Measurements from ENCODE around the gene LRRC59. TPM values are rescaled to one million over a fixed set of nuclear protein-coding genes. Genes with fewer than 3 reads are reported as not detected.

LRRC59 gene
- total RNA-seq, 3 donors from 2014 or later, result 153 to 174 (median 159) TPM

DNA sequence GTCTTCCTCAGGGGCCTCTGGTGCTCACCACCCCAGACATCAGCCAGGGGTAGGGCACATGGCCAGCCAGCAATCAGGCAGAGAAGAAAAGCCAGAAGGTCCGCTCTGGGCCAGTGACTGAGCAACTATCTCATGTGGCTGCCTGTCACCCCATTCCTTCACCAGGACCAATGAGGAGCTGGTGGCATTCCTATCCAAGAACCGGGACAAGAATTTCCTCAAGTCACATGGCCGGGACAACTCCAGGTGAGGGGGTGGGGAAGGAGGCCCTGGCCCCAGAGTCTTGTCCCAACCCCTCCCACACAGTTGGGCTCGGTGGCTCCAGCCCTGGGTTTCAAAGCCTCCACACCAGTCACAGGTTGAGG, 42.0 kb downstream of the LRRC59 start:
- Mint-ChIP-seq H3K4me1 (ENCODE audit: low read depth) (peaks cover 4% of the 10 kb centered on the region), H3K36me3 (ENCODE audit: insufficient read depth) (peaks cover 14% of the 10 kb centered on the region), H3K4me3 (no peak overlapping the region), H3K27me3 (ENCODE audit: low read depth) (no peaks in the 10 kb centered on the region), H3K9me3 (no peaks in the 10 kb centered on the region)
- no peak for DNase-seq
- ATAC-seq, result no peak

DNA sequence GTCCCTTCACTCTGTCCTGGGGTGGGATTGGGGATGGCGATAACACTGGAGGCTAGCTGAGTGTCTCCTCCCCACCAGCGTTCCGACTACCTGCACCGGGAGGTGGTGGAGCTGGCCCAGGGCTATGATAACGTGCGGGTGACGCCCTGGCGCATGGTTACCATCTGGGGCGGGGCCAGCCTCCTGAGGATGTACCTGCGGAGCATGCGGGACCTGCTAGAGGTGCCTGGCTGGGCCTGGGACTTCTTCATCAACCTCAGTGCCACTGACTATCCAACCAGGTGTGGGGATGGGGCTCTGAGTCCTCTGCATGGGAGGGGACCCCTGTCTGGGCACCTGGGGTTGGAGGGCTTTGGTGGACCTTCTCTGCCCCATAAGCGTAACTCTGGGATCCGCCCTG, 42.5 kb downstream of the LRRC59 start:
- Mint-ChIP-seq H3K27me3 (ENCODE audit: low read depth) (no peaks in the 10 kb centered on the region), H3K4me1 (ENCODE audit: low read depth) (peaks cover 4% of the 10 kb centered on the region), H3K4me3 (no peak overlapping the region), H3K9me3 (no peaks in the 10 kb centered on the region), H3K36me3 (ENCODE audit: insufficient read depth) (peaks cover 14% of the 10 kb centered on the region)
- no peak for ATAC-seq
- DNase-seq, result no peak

DNA sequence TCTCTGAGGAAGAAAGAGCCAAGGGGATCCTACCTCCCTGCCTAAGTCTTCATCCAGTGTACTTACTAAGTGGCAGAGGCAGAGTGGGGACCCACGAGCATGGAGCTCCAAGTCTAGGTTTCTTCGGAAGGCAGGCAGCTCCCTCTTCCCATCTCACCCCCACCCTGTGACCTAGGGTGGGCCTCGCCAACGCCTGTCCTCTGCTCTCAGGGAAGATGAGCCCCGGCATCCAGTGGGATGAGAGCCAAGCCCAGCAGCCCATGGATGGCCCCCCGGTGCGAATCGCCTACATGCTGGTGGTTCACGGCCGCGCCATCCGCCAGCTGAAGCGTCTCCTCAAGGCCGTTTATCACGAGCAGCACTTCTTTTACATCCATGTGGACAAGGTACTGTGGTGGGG, 43.1 kb downstream of the LRRC59 start:
- no peak for DNase-seq

DNA sequence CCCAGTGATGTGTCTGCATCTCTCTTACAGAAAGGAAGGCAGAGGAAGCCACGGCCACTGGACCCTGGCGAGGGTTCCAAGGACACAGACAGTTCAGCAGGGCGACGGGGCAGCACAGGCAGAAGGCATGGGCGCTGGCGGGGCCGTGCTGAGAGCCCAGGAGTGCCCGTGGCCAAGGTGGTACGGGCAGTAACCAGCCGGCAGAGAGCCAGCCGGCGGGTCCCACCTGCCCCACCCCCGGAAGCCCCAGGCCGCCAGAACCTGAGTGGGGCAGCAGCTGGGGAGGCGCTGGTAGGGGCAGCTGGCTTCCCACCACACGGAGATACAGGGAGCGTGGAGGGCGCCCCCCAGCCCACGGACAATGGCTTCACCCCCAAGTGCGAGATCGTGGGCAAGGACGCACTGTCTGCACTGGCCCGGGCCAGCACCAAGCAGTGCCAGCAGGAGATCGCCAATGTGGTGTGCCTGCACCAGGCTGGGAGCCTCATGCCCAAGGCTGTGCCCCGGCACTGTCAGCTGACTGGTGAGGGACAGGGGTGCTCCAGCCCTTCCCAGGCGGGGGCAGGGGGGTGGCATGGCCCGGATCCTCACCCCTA, 43.6 kb downstream of the LRRC59 start:
- no peak for ATAC-seq
- Mint-ChIP-seq H3K36me3 (ENCODE audit: insufficient read depth) (peaks cover 14% of the 10 kb centered on the region), H3K4me1 (ENCODE audit: low read depth) (peaks cover 10% of the 10 kb centered on the region), H3K4me3 (no peak overlapping the region), H3K27me3 (ENCODE audit: low read depth) (no peaks in the 10 kb centered on the region), H3K9me3 (no peaks in the 10 kb centered on the region)
- no peak for DNase-seq

More for the DNA sequence above, 43.1 kb downstream of the LRRC59 start:
- no peak overlapping the region for H3K4me3 Mint-ChIP-seq
- no peaks in the 10 kb centered on the region for H3K9me3 Mint-ChIP-seq
- ATAC-seq, result no peak
- peaks cover 7% of the 10 kb centered on the region for H3K4me1 Mint-ChIP-seq (ENCODE audit: low read depth)
- H3K36me3 Mint-ChIP-seq (ENCODE audit: insufficient read depth), result peaks cover 14% of the 10 kb centered on the region
- H3K27me3 Mint-ChIP-seq (ENCODE audit: low read depth), result no peaks in the 10 kb centered on the region

DNA sequence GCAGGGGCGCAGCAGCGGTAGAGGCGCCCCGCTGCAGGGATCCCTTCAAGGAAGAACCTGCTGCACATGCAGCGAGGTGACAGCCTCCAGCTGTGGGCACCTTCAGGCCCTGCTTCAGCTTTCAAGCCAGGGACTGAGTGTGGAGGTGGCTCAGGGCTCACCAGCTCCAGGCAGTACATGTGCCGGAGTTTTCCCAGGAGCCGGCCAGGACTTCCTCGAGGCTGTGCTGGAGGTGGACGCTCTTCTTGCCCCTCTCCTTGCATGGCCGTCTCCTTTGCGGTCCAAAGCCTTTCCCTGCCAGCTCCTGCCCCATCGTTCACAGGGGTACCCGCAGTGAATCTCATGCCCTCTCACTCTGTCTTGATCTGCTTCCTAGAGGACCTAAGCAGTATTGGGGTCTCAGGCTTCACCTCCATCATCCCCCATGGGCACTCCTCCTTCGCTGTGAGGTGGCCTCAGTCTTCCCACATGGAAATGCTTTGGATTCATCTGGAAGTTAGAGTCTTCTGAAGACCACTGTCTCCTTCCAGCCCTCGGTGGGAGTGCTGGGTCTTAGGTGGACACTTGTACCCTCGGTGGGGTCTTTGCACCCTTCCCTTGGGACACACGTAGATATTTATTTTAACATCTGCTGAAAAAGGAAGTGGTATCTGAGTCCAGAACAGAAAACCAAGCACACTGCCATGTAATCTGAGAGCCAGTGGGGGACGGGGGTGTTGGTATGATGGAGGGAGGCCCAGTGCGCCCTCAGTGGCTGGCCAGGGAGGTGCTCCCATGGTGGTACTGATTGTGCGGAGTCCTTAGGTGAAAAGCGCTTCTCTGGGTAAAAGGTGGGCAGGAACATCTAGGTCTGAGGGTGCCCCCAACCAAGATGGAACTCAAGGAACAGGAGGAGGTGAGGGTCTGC, 44.4 kb downstream of the LRRC59 start:
- Mint-ChIP-seq H3K27me3 (ENCODE audit: low read depth) (no peaks in the 10 kb centered on the region), H3K36me3 (ENCODE audit: insufficient read depth) (peaks cover 14% of the 10 kb centered on the region), H3K4me1 (ENCODE audit: low read depth) (peaks cover 17% of the 10 kb centered on the region), H3K4me3 (no peak overlapping the region), H3K9me3 (no peaks in the 10 kb centered on the region)
- ATAC-seq, result no peak
- DNase-seq, result no peak

DNA sequence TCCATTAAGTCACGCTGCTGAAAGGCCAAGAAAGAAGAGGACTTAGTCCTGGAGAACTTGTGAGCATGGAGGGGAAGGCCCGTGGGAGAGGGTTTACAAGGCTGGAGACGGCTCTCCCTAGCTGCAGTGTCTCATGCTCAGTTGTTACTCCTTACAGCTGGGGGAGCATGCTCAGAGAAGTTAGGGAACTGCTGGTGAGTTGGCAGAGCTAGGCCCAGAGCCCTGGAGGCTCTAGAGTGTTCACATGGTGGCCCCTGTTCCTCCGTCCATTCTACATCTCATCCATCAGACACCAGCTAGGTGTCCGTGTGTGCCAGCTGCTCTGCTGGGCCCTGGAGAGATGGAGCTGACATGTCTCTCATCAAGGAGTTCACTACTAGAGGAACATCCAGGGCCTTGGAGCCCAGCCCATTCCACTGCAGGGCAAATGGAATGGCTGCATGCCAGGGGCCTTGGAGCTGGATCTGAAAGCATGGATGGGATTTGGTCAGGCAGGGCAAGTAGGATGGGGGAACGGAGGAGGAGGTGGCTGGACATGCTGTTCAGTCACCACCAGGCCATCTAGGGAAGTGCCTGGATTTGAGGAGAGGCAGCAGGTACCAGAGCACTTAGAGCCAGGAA, 45.1 kb downstream of the LRRC59 start:
- no peak overlapping the region for H3K4me3 Mint-ChIP-seq
- peaks cover 23% of the 10 kb centered on the region for H3K4me1 Mint-ChIP-seq (ENCODE audit: low read depth)
- H3K36me3 Mint-ChIP-seq (ENCODE audit: insufficient read depth), result peaks cover 12% of the 10 kb centered on the region
- no peaks in the 10 kb centered on the region for H3K9me3 Mint-ChIP-seq
- no peak for ATAC-seq
- no peaks in the 10 kb centered on the region for H3K27me3 Mint-ChIP-seq (ENCODE audit: low read depth)
- no peak for DNase-seq

DNA sequence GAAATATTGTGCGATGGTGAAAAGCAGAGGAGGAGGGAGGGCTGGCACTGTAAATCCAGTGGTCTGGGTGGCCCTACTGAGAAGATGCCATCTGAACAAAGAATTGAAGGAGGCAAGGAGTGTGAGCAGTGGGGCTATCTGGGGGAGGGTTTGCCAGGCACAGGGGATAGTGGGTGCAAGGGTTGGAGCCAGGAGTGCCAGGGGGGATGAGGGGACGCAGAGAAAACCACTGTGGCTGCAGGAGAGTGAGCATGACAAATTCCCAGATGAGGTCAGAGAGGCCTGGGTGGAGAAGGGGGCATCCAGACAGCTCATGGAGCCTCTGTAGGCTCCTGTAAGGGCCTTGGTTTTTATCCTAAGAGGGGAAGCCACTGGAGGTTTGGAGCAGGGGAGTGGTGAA, 46.6 kb downstream of the LRRC59 start:
- Mint-ChIP-seq H3K27me3 (ENCODE audit: low read depth) (no peaks in the 10 kb centered on the region), H3K4me1 (ENCODE audit: low read depth) (peaks cover 30% of the 10 kb centered on the region), H3K36me3 (ENCODE audit: insufficient read depth) (peaks cover 12% of the 10 kb centered on the region), H3K4me3 (no peak overlapping the region), H3K9me3 (no peaks in the 10 kb centered on the region)
- DNase-seq (no peak), ATAC-seq (no peak)

DNA sequence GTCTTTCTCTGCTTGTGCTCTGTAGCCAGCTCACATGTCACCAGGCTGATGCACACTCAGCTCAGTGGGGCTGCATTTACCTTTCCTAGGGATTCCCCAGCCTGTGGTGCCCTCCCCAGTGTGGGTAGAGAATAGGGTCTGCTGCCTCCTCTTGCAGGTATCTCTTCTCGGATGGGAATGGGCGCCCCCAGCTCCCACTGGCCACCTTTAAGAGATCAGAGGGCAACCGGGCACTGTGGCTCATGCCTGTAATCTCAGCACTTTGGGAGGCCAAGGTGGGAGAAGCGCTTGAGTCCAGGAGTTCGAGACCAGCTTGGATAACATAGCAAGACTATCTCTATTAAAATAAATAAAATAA, 48.1 kb downstream of the LRRC59 start:
- Mint-ChIP-seq H3K27me3 (ENCODE audit: low read depth) (no peaks in the 10 kb centered on the region), H3K9me3 (no peaks in the 10 kb centered on the region), H3K36me3 (ENCODE audit: insufficient read depth) (peaks cover 9% of the 10 kb centered on the region), H3K4me1 (ENCODE audit: low read depth) (peaks cover 37% of the 10 kb centered on the region), H3K4me3 (peak overlapping the region; percentile 19)
- ATAC-seq, result no peak
- DNase-seq, result no peak

DNA sequence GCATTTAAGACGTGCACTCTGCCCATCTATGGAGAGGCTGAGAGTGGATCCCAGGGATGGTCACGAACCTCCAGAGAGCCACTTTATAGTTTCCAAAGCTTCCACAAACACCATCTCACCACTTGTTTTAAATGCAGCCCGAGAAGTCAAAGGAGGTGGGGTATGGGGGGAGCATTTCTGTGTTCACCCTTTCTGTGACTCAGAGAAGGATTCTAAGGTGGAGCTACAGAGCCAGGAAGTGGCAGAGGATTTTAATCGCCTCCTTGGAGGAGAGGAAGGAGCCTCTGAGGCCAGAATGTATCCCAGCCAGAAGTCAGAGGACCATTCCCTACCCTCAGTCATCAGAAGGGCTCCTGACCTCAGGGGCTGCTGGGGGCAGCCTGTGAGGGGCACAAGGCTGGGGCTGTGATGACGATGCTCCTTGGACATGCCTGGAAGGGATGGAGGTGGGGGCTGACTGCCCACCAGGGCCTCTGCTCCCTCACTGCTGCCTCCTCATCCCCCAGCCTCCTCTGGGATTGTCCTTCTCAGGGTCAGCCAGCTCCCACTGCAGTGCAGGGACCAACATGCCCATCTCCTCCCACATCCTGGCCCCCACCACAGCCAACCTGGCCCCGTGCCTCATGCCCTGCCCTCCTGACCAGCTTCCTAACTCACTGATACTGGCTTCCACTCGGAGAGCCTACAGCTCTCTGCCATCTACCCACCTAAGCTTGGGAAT, 48.6 kb downstream of the LRRC59 start:
- Mint-ChIP-seq H3K9me3 (no peaks in the 10 kb centered on the region), H3K27me3 (ENCODE audit: low read depth) (no peaks in the 10 kb centered on the region), H3K36me3 (ENCODE audit: insufficient read depth) (peaks cover 9% of the 10 kb centered on the region), H3K4me1 (ENCODE audit: low read depth) (peaks cover 37% of the 10 kb centered on the region), H3K4me3 (peak overlapping the region; percentile 19)
- ATAC-seq (no peak), DNase-seq (no peak)

DNA sequence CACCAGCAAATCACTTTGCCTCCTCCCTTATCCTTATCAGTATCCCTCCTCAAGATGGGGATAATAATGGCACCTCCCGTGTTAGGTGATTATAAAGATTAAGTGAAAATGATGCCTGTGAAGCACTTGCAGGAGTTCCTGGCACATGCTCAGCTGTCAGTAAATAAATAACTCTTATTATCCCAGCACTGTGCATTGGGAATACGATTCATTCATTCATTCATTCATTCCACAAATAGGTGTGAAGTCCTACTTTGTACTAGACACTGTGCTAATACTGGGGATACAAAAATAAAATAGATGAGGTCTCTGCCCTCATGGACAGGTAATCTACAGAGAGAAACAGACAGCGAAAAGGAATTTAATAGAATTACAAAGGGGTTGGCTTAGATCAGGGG, 49.4 kb downstream of the LRRC59 start:
- H3K9me3 Mint-ChIP-seq, result no peaks in the 10 kb centered on the region

DNA sequence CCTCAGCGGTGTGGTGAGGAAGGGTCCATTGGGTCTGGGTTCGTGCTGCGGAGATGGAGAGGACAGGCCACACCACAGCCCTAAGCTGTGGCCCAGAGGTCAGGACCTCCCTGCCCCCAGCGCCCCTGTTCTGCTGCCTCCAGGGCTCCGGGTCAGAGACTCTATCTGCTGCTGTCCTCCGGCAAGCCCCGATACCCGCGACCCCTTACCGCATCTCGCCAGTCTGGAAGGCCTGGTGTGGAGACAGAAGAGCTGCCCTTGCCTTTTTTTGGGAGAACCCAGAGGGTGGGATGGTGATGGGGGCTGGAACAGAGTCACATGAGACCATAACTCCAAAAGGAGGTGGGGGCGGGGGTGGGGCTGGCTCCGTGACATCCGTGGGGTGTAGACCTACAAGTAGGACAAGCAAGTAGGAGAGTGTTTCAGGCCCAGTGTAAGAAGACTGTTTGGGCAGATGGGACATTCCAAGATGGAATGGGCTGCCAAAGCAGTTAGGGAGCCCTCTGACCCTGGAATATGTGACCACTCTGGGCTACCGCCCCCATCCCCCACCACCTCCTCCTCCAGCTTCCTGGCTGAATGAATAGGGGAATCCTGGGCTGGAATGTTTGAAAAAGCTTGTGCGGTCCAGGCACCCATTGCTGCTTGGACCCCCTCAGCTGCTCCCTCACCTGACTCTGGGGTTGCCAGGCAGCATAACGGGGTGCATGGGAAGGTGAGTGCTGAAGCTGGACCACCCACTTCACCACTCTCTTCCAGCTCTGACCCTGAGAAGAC, 50.0 kb downstream of the LRRC59 start:
- ATAC-seq, result no peak
- no peak for DNase-seq
- Mint-ChIP-seq H3K9me3 (no peaks in the 10 kb centered on the region), H3K4me1 (ENCODE audit: low read depth) (peaks cover 37% of the 10 kb centered on the region), H3K36me3 (ENCODE audit: insufficient read depth) (peaks cover 3% of the 10 kb centered on the region), H3K27me3 (ENCODE audit: low read depth) (no peaks in the 10 kb centered on the region), H3K4me3 (peak overlapping the region; percentile 89)

More for the DNA sequence above, 49.4 kb downstream of the LRRC59 start:
- H3K36me3 Mint-ChIP-seq (ENCODE audit: insufficient read depth), result peaks cover 5% of the 10 kb centered on the region
- peak overlapping the region; percentile 89 for H3K4me3 Mint-ChIP-seq
- peaks cover 37% of the 10 kb centered on the region for H3K4me1 Mint-ChIP-seq (ENCODE audit: low read depth)
- DNase-seq (no peak), ATAC-seq (no peak)
- no peaks in the 10 kb centered on the region for H3K27me3 Mint-ChIP-seq (ENCODE audit: low read depth)

DNA sequence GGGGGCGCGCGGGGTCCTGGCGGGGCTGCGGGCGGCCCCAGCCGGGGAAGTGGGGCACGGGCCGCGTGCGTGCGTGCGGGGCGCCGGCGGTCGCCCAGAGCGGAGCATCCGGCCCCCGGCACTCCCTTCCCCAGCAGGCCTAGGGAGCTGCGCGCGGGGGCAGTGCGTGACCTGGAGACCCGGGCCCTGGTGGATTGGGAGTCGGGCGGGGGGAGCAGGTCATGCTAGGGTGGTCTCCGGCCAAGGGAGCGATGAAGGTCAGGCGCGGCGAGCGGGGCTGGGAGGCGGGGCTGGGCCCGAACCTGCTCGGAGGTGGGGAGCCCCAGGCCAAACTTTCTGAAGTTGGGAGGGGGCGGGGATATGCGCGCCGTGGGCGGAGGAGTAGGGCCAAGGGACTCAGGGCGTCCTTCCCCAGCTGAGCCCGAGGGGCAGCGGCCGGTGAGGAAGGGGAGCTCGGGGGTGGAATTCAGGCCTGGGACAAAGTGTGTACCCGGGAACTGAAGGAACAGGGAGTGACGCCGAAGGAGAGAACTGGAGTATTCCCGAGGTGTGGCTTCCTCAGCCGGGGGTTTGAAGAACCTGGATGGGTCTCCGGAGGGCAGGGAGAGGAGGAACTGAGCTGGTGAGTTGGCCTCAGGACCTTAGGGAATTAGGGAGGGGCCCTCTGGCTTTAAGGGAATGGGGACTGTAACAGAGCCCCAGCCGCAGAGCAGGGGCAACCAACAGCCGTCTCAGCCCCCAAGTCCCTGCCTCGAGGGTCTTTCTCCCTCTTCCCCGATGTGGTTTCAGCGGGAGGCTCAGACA, 50.8 kb downstream of the LRRC59 start:
- peaks cover 37% of the 10 kb centered on the region for H3K4me1 Mint-ChIP-seq (ENCODE audit: low read depth)
- DNase-seq (peak; percentile 34), ATAC-seq (peak; percentile 71 to 72)
- H3K4me3 Mint-ChIP-seq, result peak overlapping the region; percentile 89
- no peaks in the 10 kb centered on the region for H3K36me3 Mint-ChIP-seq (ENCODE audit: insufficient read depth)
- no peaks in the 10 kb centered on the region for H3K27me3 Mint-ChIP-seq (ENCODE audit: low read depth)
- no peaks in the 10 kb centered on the region for H3K9me3 Mint-ChIP-seq

All from activated T-cell treated with anti-CD3 and anti-CD28 coated beads, Interleukin-2, amount 50 U/mL, for 4 hours (primary cell).